HepG2 (cell line): ENCODE results near the gene ACADVL. TPM values are rescaled to one million over a fixed set of nuclear protein-coding genes. Genes with fewer than 3 reads are reported as not detected.

ENCODE experiments used
- ADNP ChIP-seq: sonication (generic); formaldehyde crosslinking; IDR thresholded peaks from 2 replicates; pipeline ENCODE4 v1.4.0; 2020; ENCODE audit warnings: missing genetic modification reagents
- DR1 ChIP-seq: sonication (generic); formaldehyde crosslinking; IDR thresholded peaks from 2 replicates; pipeline ENCODE4 v1.8.0; 2021; ENCODE audit warnings: mild to moderate bottlenecking, missing genetic modification reagents, inconsistent platforms
- GATAD1 ChIP-seq: IDR thresholded peaks from 2 replicates; pipeline ENCODE4 v1.6.1; 2016; ENCODE audit warnings: missing genetic modification reagents, missing compliant biosample characterization
- HIVEP1 ChIP-seq: sonication (generic); formaldehyde crosslinking; IDR thresholded peaks from 2 replicates; pipeline ENCODE4 v1.4.0; 2020; ENCODE audit warnings: mild to moderate bottlenecking, missing genetic modification reagents
- HOXA5 ChIP-seq: sonication (generic); formaldehyde crosslinking; IDR thresholded peaks from 2 replicates; pipeline ENCODE4 v1.4.0; 2020; ENCODE audit warnings: missing genetic modification reagents
- KDM6A ChIP-seq: IDR thresholded peaks from 2 replicates; pipeline ENCODE4 v1.6.1; 2016; ENCODE audit warnings: low read depth
- KMT2B ChIP-seq: IDR thresholded peaks from 2 replicates; pipeline ENCODE4 v1.6.1; 2016; ENCODE audit warnings: missing genetic modification reagents, missing compliant biosample characterization
- NFYB ChIP-seq: sonication (generic); formaldehyde crosslinking; IDR thresholded peaks from 2 replicates; pipeline ENCODE4 v1.4.0; 2020; ENCODE audit warnings: missing genetic modification reagents
- NR2F1 ChIP-seq, 2 experiments: fragments of 450-650 bp in 1 of 2; formaldehyde crosslinking in 1 of 2; IDR thresholded peaks; 2 replicates each; pipeline versions ENCODE4 v1.5.0 to v1.6.1; 2016 to 2020; ENCODE audit warnings: mild to moderate bottlenecking in 1 of 2, missing compliant biosample characterization in 1 of 2, missing genetic modification reagents in 1 of 2, moderate library complexity in 1 of 2
- POLR2G ChIP-seq: fragments of 200-400 bp; formaldehyde crosslinking; IDR thresholded peaks from 2 replicates; pipeline ENCODE4 v1.6.1; 2018; ENCODE audit warnings: mild to moderate bottlenecking, low read depth, low read length, moderate library complexity
- SP1 ChIP-seq, 2 experiments: fragments of 450-650 bp in 1 of 2; sonication (generic) in 1 of 2; formaldehyde crosslinking in 1 of 2; IDR thresholded peaks; 2 replicates each; pipeline versions ENCODE4 v1.4.0 to v1.6.1; 2016 to 2020; ENCODE audit warnings: missing genetic modification reagents in 1 of 2
- SRY ChIP-seq: sonication (generic); formaldehyde crosslinking; IDR thresholded peaks from 2 replicates; pipeline ENCODE4 v1.8.0; 2022; ENCODE audit warnings: mild to moderate bottlenecking, missing genetic modification reagents
- SSRP1 ChIP-seq: IDR thresholded peaks from 2 replicates; pipeline ENCODE4 v1.6.1; 2016; ENCODE audit warnings: control low read depth
- STAG1 ChIP-seq: sonication (generic); formaldehyde crosslinking; IDR thresholded peaks from 2 replicates; pipeline ENCODE4 v1.4.0; 2020; ENCODE audit warnings: missing genetic modification reagents
- STAT5B ChIP-seq: sonication (generic); formaldehyde crosslinking; IDR thresholded peaks from 2 replicates; pipeline ENCODE4 v1.4.0; 2020; ENCODE audit warnings: missing genetic modification reagents
- TFAP4 ChIP-seq: sonication (generic); IDR thresholded peaks from 2 replicates; pipeline ENCODE4 v1.6.1; 2016; ENCODE audit warnings: low read depth, borderline replicate concordance
- THRA ChIP-seq: sonication (generic); formaldehyde crosslinking; IDR thresholded peaks from 2 replicates; pipeline ENCODE4 v1.4.0; 2020; ENCODE audit warnings: missing genetic modification reagents, borderline replicate concordance
- ZBTB7B ChIP-seq: sonication (generic); formaldehyde crosslinking; IDR thresholded peaks from 2 replicates; pipeline ENCODE4 v1.4.0; 2020; ENCODE audit warnings: missing genetic modification reagents
- ZNF12 ChIP-seq: sonication (generic); formaldehyde crosslinking; IDR thresholded peaks from 2 replicates; pipeline ENCODE4 v1.5.0; 2020; ENCODE audit warnings: missing genetic modification reagents
- ZNF136 ChIP-seq: sonication (generic); formaldehyde crosslinking; IDR thresholded peaks from 2 replicates; pipeline ENCODE4 v1.8.1; 2022; ENCODE audit warnings: low read depth, mild to moderate bottlenecking, moderate library complexity, missing genetic modification reagents
- ZNF737 ChIP-seq: sonication (generic); formaldehyde crosslinking; IDR thresholded peaks from 2 replicates; pipeline ENCODE4 v1.5.0; 2020; ENCODE audit warnings: missing genetic modification reagents, mild to moderate bottlenecking, borderline replicate concordance
- ZNF781 ChIP-seq: sonication (generic); formaldehyde crosslinking; IDR thresholded peaks from 2 replicates; pipeline ENCODE4 v1.5.1; 2020; ENCODE audit warnings: borderline replicate concordance, mild to moderate bottlenecking, missing genetic modification reagents; ENCODE audit errors: not compliant biosample characterization
- ZNF883 ChIP-seq: sonication (generic); formaldehyde crosslinking; IDR thresholded peaks from 2 replicates; pipeline ENCODE4 v1.5.1; 2020; ENCODE audit warnings: mild to moderate bottlenecking, missing genetic modification reagents; ENCODE audit errors: not compliant biosample characterization
- polyA plus RNA-seq, 8 experiments: library from polyadenylated mRNA; depleted of rRNA in 3 of 8; stranded (reverse) in 7 of 8; unstranded in 1 of 8; fragments of >200 nt; fragmentation: Illumina TruSeq in 4 of 8; extraction: Trizol in 4 of 8; gene quantifications; 2 replicates each; pipeline versions ENCODE4 v1.2.1 to v1.2.3, GENCODE V29; 2011 to 2016; ENCODE audit warnings: low read depth in 4 of 8, missing spikeins in 1 of 8, mixed read lengths in 1 of 8; ENCODE audit not compliant: insufficient read depth in 1 of 8
- total RNA-seq, 5 experiments: library from RNA; depleted of rRNA; stranded (reverse); fragments of >200 nt; fragmentation: Illumina TruSeq; extraction: Trizol; gene quantifications; 2 replicates each; pipeline ENCODE4 v1.2.3, GENCODE V29; 2016; ENCODE audit warnings: low read depth in 1 of 5
- TF ChIP-seq, protein P1 (sequence below): sonication (generic); formaldehyde crosslinking; IDR thresholded peaks from 2 replicates; pipeline ENCODE4 v1.8.0; 2022; ENCODE audit warnings: low read depth, missing genetic modification reagents
- TF ChIP-seq, protein P2 (sequence below): conservative IDR thresholded peaks from 2 replicates; pipeline ENCODE4 v1.6.1; 2018; ENCODE audit warnings: missing genetic modification reagents

Gene ACADVL
- total and polyA plus RNA-seq, 2 of the 13 experiments (the other 11 are each of a cell fraction or from before 2014, with no cell fraction given): 219 to 412 TPM

GRCh38 chr17:7239091-7240027 is 19.6 kb downstream of the ACADVL start, which contains the start of gene PHF23 (continued):
- TF ChIP-seq TFAP4 (no peak), KDM6A (no peak), DR1 (CRISPR knock-in tag) (0 out of 2 replicates have a peak, but pooled peaks have one; percentile 36), THRA (CRISPR knock-in tag) (0 out of 2 replicates have a peak, but pooled peaks have one; percentile 33), HOXA5 (CRISPR knock-in tag) (peak; percentile 59; the same call in 1 of the 2 replicates), NR2F1 (CRISPR knock-in tag; IDR thresholded peaks at IDR 0.05) (no peak), POLR2G (peak; percentile 80), SSRP1 (0 out of 2 replicates have a peak, but pooled peaks have one; percentile 44), STAG1 (CRISPR knock-in tag) (no peak), ZNF883 (CRISPR knock-in tag) (peak; percentile 41), ZNF136 (CRISPR knock-in tag) (no peak), SRY (CRISPR knock-in tag) (no peak), KMT2B (CRISPR knock-in tag) (no peak; the same call in 1 of the 2 replicates), GATAD1 (CRISPR knock-in tag) (peak; percentile 80), ZNF12 (no peak), ADNP (CRISPR knock-in tag) (no peak), HIVEP1 (no peak; the same call in 1 of the 2 replicates), STAT5B (CRISPR knock-in tag) (no peak), SP1 (IDR thresholded peaks at IDR 0.05) (no peak), SP1 (CRISPR knock-in tag; IDR thresholded peaks at IDR 0.05) (0 out of 2 replicates have a peak, but pooled peaks have one; percentile 21), ZNF781 (no peak), ZBTB7B (CRISPR knock-in tag) (no peak), NFYB (peak; percentile 63), ZNF737 (CRISPR knock-in tag) (no peak)
- TF ChIP-seq, protein P1, sequence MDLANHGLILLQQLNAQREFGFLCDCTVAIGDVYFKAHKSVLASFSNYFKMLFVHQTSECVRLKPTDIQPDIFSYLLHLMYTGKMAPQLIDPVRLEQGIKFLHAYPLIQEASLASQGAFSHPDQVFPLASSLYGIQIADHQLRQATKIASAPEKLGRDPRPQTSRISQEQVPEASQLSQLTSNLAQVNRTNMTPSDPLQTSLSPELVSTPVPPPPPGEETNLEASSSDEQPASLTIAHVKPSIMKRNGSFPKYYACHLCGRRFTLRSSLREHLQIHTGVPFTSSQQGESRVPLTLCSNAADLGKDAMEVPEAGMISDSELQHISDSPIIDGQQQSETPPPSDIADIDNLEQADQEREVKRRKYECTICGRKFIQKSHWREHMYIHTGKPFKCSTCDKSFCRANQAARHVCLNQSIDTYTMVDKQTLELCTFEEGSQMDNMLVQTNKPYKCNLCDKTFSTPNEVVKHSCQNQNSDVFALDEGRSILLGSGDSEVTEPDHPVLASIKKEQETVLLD (CRISPR knock-in tag): peak; percentile 77; the same call in 1 of the 2 replicates
- TF ChIP-seq, protein P2, sequence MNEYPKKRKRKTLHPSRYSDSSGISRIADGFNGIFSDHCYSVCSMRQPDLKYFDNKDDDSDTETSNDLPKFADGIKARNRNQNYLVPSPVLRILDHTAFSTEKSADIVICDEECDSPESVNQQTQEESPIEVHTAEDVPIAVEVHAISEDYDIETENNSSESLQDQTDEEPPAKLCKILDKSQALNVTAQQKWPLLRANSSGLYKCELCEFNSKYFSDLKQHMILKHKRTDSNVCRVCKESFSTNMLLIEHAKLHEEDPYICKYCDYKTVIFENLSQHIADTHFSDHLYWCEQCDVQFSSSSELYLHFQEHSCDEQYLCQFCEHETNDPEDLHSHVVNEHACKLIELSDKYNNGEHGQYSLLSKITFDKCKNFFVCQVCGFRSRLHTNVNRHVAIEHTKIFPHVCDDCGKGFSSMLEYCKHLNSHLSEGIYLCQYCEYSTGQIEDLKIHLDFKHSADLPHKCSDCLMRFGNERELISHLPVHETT: peak; percentile 79; the same call in 1 of the 2 replicates
